Mesothelial cell of epicardium (in vitro differentiated cells): ENCODE results near the gene GMCL2. TPM values are rescaled to one million over a fixed set of nuclear protein-coding genes. Genes with fewer than 3 reads are reported as not detected.
"Not testable (repeated sequence)": the region's sequence is repeated elsewhere in the genome, so short reads cannot be mapped to it uniquely, and the experiment has no call there.

ENCODE experiments used
- DNase-seq, 2 experiments: peaks; one replicate each; pipeline ENCODE4 v3.0.0; 2021; ENCODE audit warnings: low spot score in 2 of 2; ENCODE audit not compliant: unreplicated experiment in 2 of 2
- H3K27ac Mint-ChIP-seq: 2 replicates; pipeline ENCODE4 v1.8.0; 2021; ENCODE audit warnings: mixed read lengths
- H3K27me3 Mint-ChIP-seq: 2 replicates; pipeline ENCODE4 v1.8.0; 2021; ENCODE audit warnings: low read depth, mixed read lengths
- H3K36me3 Mint-ChIP-seq: 2 replicates; pipeline ENCODE4 v1.8.0; 2021; ENCODE audit warnings: mixed read lengths
- H3K4me1 Mint-ChIP-seq: 2 replicates; pipeline ENCODE4 v1.8.0; 2021; ENCODE audit warnings: mixed read lengths
- H3K4me3 Mint-ChIP-seq: 2 replicates; pipeline ENCODE4 v1.8.0; 2021; ENCODE audit warnings: mild to moderate bottlenecking, moderate library complexity, mixed read lengths
- H3K9me3 Mint-ChIP-seq: 2 replicates; pipeline ENCODE4 v1.8.0; 2021; ENCODE audit warnings: mixed read lengths
- CTCF ChIP-seq: fragments of 200-600 bp; sonication (generic); IDR thresholded peaks from one replicate; pipeline ENCODE4 v1.5.0; 2021; ENCODE audit warnings: antibody characterized with exemption; ENCODE audit not compliant: unreplicated experiment
- total RNA-seq: library from RNA; stranded (reverse); gene quantifications from 3 replicates; pipeline ENCODE4 v1.2.1, GENCODE V29; 2021

GMCL2 gene
- total RNA-seq, 1 donor from 2014 or later = not detected

- no peaks in the 10 kb centered on the region for H3K9me3 Mint-ChIP-seq
- H3K27ac Mint-ChIP-seq = peak overlapping the region; percentile 26
- no peak for TF ChIP-seq CTCF
- DNase-seq = no peak
- no peak overlapping the region for H3K4me3 Mint-ChIP-seq
- peaks cover 2% of the 10 kb centered on the region for H3K36me3 Mint-ChIP-seq
- peaks cover 6% of the 10 kb centered on the region for H3K27me3 Mint-ChIP-seq
- peaks cover 15% of the 10 kb centered on the region for H3K4me1 Mint-ChIP-seq
Observed at GRCh38 chr5:178199581-178200434, 12.6 kb upstream of the GMCL2 start.

GRCh38 chr5:178198706-178199105 is 11.5 kb upstream of the GMCL2 start:
- Mint-ChIP-seq H3K36me3 (no peaks in the 10 kb centered on the region), H3K4me1 (peaks cover 13% of the 10 kb centered on the region), H3K9me3 (no peaks in the 10 kb centered on the region), H3K27me3 (peaks cover 11% of the 10 kb centered on the region), H3K4me3 (no peak overlapping the region), H3K27ac (no peak overlapping the region)
- no peak for DNase-seq
- TF ChIP-seq CTCF = no peak

DNA sequence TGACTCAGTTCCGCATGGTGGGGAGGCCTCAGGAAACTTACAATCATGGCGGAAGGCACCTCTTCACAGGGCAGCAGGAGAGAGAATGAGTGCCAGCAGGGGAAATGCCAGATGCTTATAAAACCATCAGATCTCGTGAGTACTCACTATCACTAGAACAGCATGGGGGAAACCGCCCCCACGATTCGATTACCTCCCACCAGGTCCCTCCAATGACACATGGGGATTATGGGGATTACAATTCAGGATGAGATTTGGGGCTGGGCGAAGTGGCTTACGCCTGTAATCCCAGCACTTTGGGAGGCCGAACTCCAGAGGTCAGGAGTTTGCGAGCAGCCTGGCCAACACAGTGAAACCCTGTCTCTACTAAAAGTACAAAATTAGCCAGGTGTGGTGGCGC is 11.0 kb upstream of the GMCL2 start:
- H3K4me3 Mint-ChIP-seq, H3K27ac Mint-ChIP-seq, H3K9me3 Mint-ChIP-seq, DNase-seq, H3K36me3 Mint-ChIP-seq: not testable (repeated sequence)
- H3K4me1 Mint-ChIP-seq = peaks cover 13% of the 10 kb centered on the region
- H3K27me3 Mint-ChIP-seq = peaks cover 14% of the 10 kb centered on the region

- Mint-ChIP-seq H3K27ac (no peak overlapping the region), H3K36me3 (peaks cover 2% of the 10 kb centered on the region), H3K27me3 (peaks cover 14% of the 10 kb centered on the region), H3K4me3 (no peak overlapping the region), H3K9me3 (peaks cover 7% of the 10 kb centered on the region), H3K4me1 (peaks cover 10% of the 10 kb centered on the region)
- TF ChIP-seq CTCF = no peak
- DNase-seq = no peak
Observed at GRCh38 chr5:178196986-178197385, 9.8 kb upstream of the GMCL2 start.

GRCh38 chr5:178196281-178196812 is 9.2 kb upstream of the GMCL2 start:
- Mint-ChIP-seq H3K9me3 (peaks cover 7% of the 10 kb centered on the region), H3K4me3 (no peak overlapping the region), H3K4me1 (peaks cover 8% of the 10 kb centered on the region), H3K27ac (no peak overlapping the region), H3K36me3 (peaks cover 2% of the 10 kb centered on the region), H3K27me3 (peaks cover 14% of the 10 kb centered on the region)
- DNase-seq = no peak
- no peak for TF ChIP-seq CTCF

GRCh38 chr5:178194026-178194425 is 6.9 kb upstream of the GMCL2 start:
- Mint-ChIP-seq H3K4me3 (no peak overlapping the region), H3K36me3 (peaks cover 2% of the 10 kb centered on the region), H3K9me3 (peaks cover 7% of the 10 kb centered on the region), H3K4me1 (no peaks in the 10 kb centered on the region), H3K27me3 (peaks cover 14% of the 10 kb centered on the region), H3K27ac (no peak overlapping the region)
- no peak for TF ChIP-seq CTCF
- DNase-seq = no peak
